ENCODE results near the gene SIVA1. TPM values are rescaled to one million over a fixed set of nuclear protein-coding genes. Genes with fewer than 3 reads are reported as not detected.

SIVA1 gene
- total and polyA plus RNA-seq, 4 donors: 67.5 to 212 (median 128) TPM

DNA sequence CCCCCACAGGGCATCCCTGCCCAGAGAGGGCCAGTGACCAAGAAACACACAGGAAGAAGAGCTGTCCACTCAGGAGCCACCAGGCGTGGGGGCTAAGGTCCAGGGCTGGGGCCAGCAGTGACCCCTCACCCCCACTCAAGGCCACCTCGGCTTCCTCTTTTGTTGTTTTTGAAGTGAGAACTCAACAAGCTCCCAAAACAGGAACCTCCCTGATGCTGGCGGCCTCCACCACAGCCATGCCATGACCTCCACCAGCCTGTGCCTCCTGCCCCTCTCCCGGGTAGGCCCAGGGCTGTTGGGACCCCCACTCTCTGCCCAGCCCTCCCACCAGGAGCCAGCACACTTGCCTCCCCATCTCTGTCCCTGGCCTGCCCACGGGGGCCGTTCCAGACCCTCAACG lies 34.8 kb downstream of the SIVA1 start:
- DNase-seq (no peak), ATAC-seq (ENCODE audit: insufficient read depth, low FRiP score) (no peak)

DNA sequence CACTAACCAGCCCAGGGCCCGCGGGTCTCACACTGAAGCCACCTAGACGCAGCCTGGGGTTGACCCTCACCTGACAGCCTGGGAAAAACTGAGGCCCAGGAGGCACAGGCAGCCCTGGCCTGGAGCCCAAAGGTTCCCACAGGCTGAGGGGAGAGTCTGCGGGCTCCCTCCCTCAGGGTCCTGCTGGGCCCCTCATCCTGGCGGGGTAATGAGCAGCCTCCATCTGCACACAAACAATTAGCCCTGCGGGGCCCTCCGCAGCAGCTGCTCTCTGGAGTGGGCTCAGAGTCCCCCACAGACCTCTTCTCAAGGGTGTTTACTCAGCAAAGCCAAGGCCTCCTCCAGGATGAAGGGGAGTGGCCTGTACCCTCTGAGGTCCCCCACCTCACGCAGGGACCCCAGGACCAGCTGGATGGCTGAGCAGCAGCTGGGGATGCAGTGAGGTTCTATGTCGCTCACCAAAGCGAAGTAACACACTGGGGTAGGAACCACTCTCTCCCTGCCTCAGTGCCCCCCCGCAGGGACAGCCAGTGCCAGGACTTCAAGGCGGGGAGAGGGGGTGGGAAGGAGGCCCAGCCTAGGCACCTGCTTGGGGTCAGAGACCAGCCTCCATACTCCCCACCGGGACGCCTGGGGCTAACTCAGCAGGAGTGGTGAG lies 35.3 kb downstream of the SIVA1 start:
- ATAC-seq (ENCODE audit: insufficient read depth, low FRiP score) (no peak), DNase-seq (peak in 1 of 3 donors; percentile 54)
- Histone ChIP-seq H3K4me3 (no peak overlapping the region), H3K9ac (ENCODE audit: insufficient read depth in 1 of 2, low read length in 2 of 2) (no peak overlapping the region), H3K27ac (ENCODE audit: low read depth in 1 of 2, low read length in 1 of 2) (peak overlapping the region in 1 of 2 donors; percentile 6), H3K9me3 (ENCODE audit: control insufficient read depth in 4 of 4, insufficient read depth in 3 of 4, low read length in 3 of 4) (no peaks in the 10 kb centered on the region), H3K36me3 (ENCODE audit: control insufficient read depth in 4 of 4, insufficient read depth in 4 of 4, low read length in 4 of 4) (peaks cover 0 to 42% (median 10%) of the 10 kb centered on the region in 4 donors), H3K27me3 (ENCODE audit: control insufficient read depth in 3 of 3, insufficient read depth in 3 of 3, low read length in 2 of 3) (no peaks in the 10 kb centered on the region), H3K4me1 (ENCODE audit: control insufficient read depth in 5 of 5, insufficient read depth in 5 of 5, low read length in 5 of 5) (peaks cover under 1 to 44% (median 32%) of the 10 kb centered on the region in 5 donors)
- 86 to 94% methylated on average over 14 of the region's 14 CpGs for WGBS, 2 donors
- TF ChIP-seq, protein P1, sequence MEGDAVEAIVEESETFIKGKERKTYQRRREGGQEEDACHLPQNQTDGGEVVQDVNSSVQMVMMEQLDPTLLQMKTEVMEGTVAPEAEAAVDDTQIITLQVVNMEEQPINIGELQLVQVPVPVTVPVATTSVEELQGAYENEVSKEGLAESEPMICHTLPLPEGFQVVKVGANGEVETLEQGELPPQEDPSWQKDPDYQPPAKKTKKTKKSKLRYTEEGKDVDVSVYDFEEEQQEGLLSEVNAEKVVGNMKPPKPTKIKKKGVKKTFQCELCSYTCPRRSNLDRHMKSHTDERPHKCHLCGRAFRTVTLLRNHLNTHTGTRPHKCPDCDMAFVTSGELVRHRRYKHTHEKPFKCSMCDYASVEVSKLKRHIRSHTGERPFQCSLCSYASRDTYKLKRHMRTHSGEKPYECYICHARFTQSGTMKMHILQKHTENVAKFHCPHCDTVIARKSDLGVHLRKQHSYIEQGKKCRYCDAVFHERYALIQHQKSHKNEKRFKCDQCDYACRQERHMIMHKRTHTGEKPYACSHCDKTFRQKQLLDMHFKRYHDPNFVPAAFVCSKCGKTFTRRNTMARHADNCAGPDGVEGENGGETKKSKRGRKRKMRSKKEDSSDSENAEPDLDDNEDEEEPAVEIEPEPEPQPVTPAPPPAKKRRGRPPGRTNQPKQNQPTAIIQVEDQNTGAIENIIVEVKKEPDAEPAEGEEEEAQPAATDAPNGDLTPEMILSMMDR (IDR thresholded peaks at IDR 0.05; ENCODE audit: control extremely low read depth, extremely low read depth): no peak

More for the DNA sequence above, 34.8 kb downstream of the SIVA1 start:
- Histone ChIP-seq H3K27me3 (ENCODE audit: control insufficient read depth in 3 of 3, insufficient read depth in 3 of 3, low read length in 2 of 3) (no peaks in the 10 kb centered on the region), H3K27ac (ENCODE audit: low read depth in 1 of 2, low read length in 1 of 2) (peak overlapping the region in 1 of 2 donors; percentile 20), H3K36me3 (ENCODE audit: control insufficient read depth in 4 of 4, insufficient read depth in 4 of 4, low read length in 4 of 4) (peaks cover 0 to 46% (median 10%) of the 10 kb centered on the region in 4 donors), H3K4me1 (ENCODE audit: control insufficient read depth in 5 of 5, insufficient read depth in 5 of 5, low read length in 5 of 5) (peaks cover 0 to 39% (median 32%) of the 10 kb centered on the region in 5 donors), H3K9ac (ENCODE audit: insufficient read depth in 1 of 2, low read length in 2 of 2) (no peak overlapping the region), H3K4me3 (no peak overlapping the region), H3K9me3 (ENCODE audit: control insufficient read depth in 4 of 4, insufficient read depth in 3 of 4, low read length in 3 of 4) (no peaks in the 10 kb centered on the region)
- TF ChIP-seq, protein P1 (IDR thresholded peaks at IDR 0.05; ENCODE audit: control extremely low read depth, extremely low read depth): no peak
- WGBS, 2 donors: 66 to 75% methylated on average over 7 of the region's 7 CpGs

DNA sequence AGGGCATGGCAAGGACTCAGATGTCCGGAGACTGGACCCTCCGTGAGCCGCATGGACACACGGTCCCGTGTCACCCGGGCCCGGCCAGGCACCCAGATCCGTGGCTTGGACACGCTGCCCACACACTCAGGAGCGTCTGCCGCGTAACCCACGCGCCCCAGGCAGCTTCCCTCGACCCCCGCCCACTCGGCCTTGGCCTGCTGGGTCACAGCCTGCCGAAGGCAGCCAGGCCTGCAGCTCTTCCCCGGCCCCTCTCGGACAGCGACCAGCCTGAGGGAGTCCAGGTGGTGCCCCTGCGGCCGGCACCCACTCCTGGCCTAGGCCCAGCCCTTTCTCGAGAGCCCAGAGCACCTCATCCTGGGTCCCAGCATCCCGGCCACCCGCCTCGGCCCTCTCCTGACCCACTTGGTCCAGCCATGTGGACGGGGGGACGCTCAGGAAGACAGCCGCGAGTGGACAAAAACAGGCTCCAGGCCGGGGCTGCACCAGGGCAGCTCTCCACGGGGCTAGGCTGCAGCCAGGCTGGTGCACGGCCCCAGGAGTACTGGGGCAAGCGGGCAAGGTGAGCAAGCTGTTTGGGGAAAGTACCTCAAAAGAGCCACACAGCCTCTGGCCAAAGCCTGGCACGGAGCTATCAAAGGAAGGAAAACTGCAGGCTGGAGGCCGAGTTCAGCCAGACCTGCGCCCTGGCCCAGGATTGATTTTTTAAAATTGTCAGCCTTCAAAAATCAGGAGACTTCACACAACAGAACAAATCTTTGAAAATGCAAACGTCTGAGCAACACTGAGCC lies 36.1 kb downstream of the SIVA1 start:
- DNase-seq (no peak), ATAC-seq (ENCODE audit: insufficient read depth, low FRiP score) (no peak)
- peaks cover 8 to 51% (median 32%) of the 10 kb centered on the region in 5 donors for H3K4me1 ChIP-seq (ENCODE audit: control insufficient read depth in 5 of 5, insufficient read depth in 5 of 5, low read length in 5 of 5)
- no peak overlapping the region for H3K9ac ChIP-seq (ENCODE audit: insufficient read depth in 1 of 2, low read length in 2 of 2)
- H3K27ac ChIP-seq (ENCODE audit: low read depth in 1 of 2, low read length in 1 of 2): no peak overlapping the region
- H3K4me3 ChIP-seq: no peak overlapping the region
- no peaks in the 10 kb centered on the region for H3K27me3 ChIP-seq (ENCODE audit: control insufficient read depth in 3 of 3, insufficient read depth in 3 of 3, low read length in 2 of 3)
- 82 to 85% methylated on average over 39 of the region's 39 CpGs for WGBS, 2 donors
- H3K36me3 ChIP-seq (ENCODE audit: control insufficient read depth in 4 of 4, insufficient read depth in 4 of 4, low read length in 4 of 4): peaks cover 0 to 37% (median 10%) of the 10 kb centered on the region in 4 donors
- TF ChIP-seq, protein P1 (IDR thresholded peaks at IDR 0.05; ENCODE audit: control extremely low read depth, extremely low read depth): no peak
- H3K9me3 ChIP-seq (ENCODE audit: control insufficient read depth in 4 of 4, insufficient read depth in 3 of 4, low read length in 3 of 4): no peaks in the 10 kb centered on the region
